GM19468 (cell line): ENCODE data around the gene PXT1.
"Not testable (repeated sequence)": the region's sequence is repeated elsewhere in the genome, so short reads cannot be mapped to it uniquely, and the experiment has no call there.

Experiments
- ATAC-seq: cut with Tn5 transposase; IDR thresholded peaks from one replicate; pipeline ENCODE4 v1.9.1; 2021; ENCODE audit warnings: mild to moderate bottlenecking, moderate library complexity, moderate number of reproducible peaks; ENCODE audit not compliant: unreplicated experiment; ENCODE audit errors: extremely low read depth

PXT1 gene

GRCh38 chr6:36445621-36446020 is 3.0 kb upstream of the PXT1 start:
- no peak for ATAC-seq

- ATAC-seq, result no peak
Measured at GRCh38 chr6:36444470-36444869, 1.8 kb upstream of the PXT1 start.

GRCh38 chr6:36443471-36444428 is 1.1 kb upstream of the PXT1 start:
- no peak for ATAC-seq

GRCh38 chr6:36442103-36442670 is 467 bp downstream of the PXT1 start:
- ATAC-seq, result no peak

- ATAC-seq, result peak; percentile 47
Measured at GRCh38 chr6:36441307-36441894, 1.3 kb downstream of the PXT1 start.

GRCh38 chr6:36436466-36436865 is 6.2 kb downstream of the PXT1 start:
- no peak for ATAC-seq

- no peak for ATAC-seq
Measured at GRCh38 chr6:36432151-36432671, 10.4 kb downstream of the PXT1 start.

- no peak for ATAC-seq
Measured at GRCh38 chr6:36431197-36431596, 11.5 kb downstream of the PXT1 start.

- no peak for ATAC-seq
Measured at GRCh38 chr6:36430351-36430750, 12.3 kb downstream of the PXT1 start.

- no peak for ATAC-seq
Measured at GRCh38 chr6:36428911-36429310, 13.7 kb downstream of the PXT1 start.

GRCh38 chr6:36426622-36427021 is 16.0 kb downstream of the PXT1 start:
- no peak for ATAC-seq

GRCh38 chr6:36423101-36423824 is 19.4 kb downstream of the PXT1 start:
- ATAC-seq, result peak; percentile 77

GRCh38 chr6:36422714-36423100 is 19.9 kb downstream of the PXT1 start:
- ATAC-seq, result no peak

- ATAC-seq, result no peak
Measured at GRCh38 chr6:36419310-36419709, 23.3 kb downstream of the PXT1 start.

- ATAC-seq, result no peak
Measured at GRCh38 chr6:36418558-36418957, 24.1 kb downstream of the PXT1 start.

- no peak for ATAC-seq
Measured at GRCh38 chr6:36414481-36414880, 28.2 kb downstream of the PXT1 start.

GRCh38 chr6:36413489-36414480 is 28.9 kb downstream of the PXT1 start:
- no peak for ATAC-seq

- ATAC-seq, result not testable (repeated sequence)
Measured at GRCh38 chr6:36409718-36410117, 32.9 kb downstream of the PXT1 start.

GRCh38 chr6:36404164-36404563 is 38.5 kb downstream of the PXT1 start:
- ATAC-seq, result no peak
